SK-N-SH (cell line): ENCODE measurements around the gene AGO1. TPM values are rescaled to one million over a fixed set of nuclear protein-coding genes. Genes with fewer than 3 reads are reported as not detected.

Experiments used
- CTCF ChIA-PET: fragments of 300-600, 350-600 bp; formaldehyde crosslinking; extraction: SDS; loops from one replicate; lab custom pipeline; 2021; lab: Yijun Ruan, JAX
- POLR2A ChIA-PET: fragments of 350-600 bp; sonication (Branson Sonifier 250); formaldehyde crosslinking; extraction: SDS; loops from one replicate; lab custom pipeline; 2020; ENCODE audit warnings: antibody characterized with exemption, inconsistent platforms; lab: Yijun Ruan, JAX
- DNase-seq: peaks from one replicate; pipeline ENCODE4 v3.0.0; 2012
- H2AFZ ChIP-seq: fragments of 200-600 bp; sonication (generic); 2 replicates; pipeline ENCODE4 v1.8.1; 2016; ENCODE audit warnings: antibody characterized with exemption, mild to moderate bottlenecking, low read depth
- H3F3A ChIP-seq: fragments of 200-600 bp; sonication (generic); replicated peaks from 2 replicates; pipeline ENCODE3; 2016; ENCODE audit warnings: antibody characterized with exemption, mild to moderate bottlenecking; ENCODE audit not compliant: insufficient read depth
- H3K27ac ChIP-seq, 2 experiments: fragments of 200-500 bp in 1 of 2; fragments of 200-600 bp in 1 of 2; sonication (Bioruptor generic) in 1 of 2; sonication (generic), shearing (Covaris generic) in 1 of 2; 2 replicates each; pipeline versions ENCODE4 v1.5.1 to v1.6.1; 2014 to 2016; ENCODE audit warnings: low read depth in 2 of 2, inconsistent platforms in 1 of 2, low read length in 1 of 2, mild to moderate bottlenecking in 1 of 2, mixed read lengths in 1 of 2
- H3K27me3 ChIP-seq: fragments of 200-600 bp; sonication (generic), shearing (Covaris generic); 2 replicates; pipeline ENCODE4 v1.6.1; 2016; ENCODE audit warnings: mixed run types; ENCODE audit not compliant: insufficient read depth
- H3K36me3 ChIP-seq, 2 experiments: fragments of 200-500 bp in 1 of 2; fragments of 200-600 bp in 1 of 2; sonication (Bioruptor generic) in 1 of 2; sonication (generic) in 1 of 2; replicated peaks in 1 of 2; 2 replicates each; pipeline versions ENCODE3 to v1.5.1; 2014 to 2016; ENCODE audit warnings: low read length in 1 of 2, mild to moderate bottlenecking in 1 of 2; ENCODE audit not compliant: insufficient read depth in 2 of 2, control insufficient read depth in 1 of 2
- H3K4me1 ChIP-seq, 2 experiments: fragments of 200-500 bp in 1 of 2; fragments of 200-600 bp in 1 of 2; sonication (Bioruptor generic) in 1 of 2; sonication (generic), shearing (Covaris generic) in 1 of 2; 2 replicates each; pipeline versions ENCODE4 v1.5.1 to v1.6.1; 2014 to 2016; ENCODE audit warnings: low read depth in 1 of 2, low read length in 1 of 2, mixed run types in 1 of 2; ENCODE audit not compliant: insufficient read depth in 2 of 2, control insufficient read depth in 1 of 2
- H3K4me2 ChIP-seq: fragments of 200-600 bp; sonication (generic), shearing (Covaris generic); 2 replicates; pipeline ENCODE4 v1.6.1; 2017; ENCODE audit warnings: mixed run types
- H3K4me3 ChIP-seq, 2 experiments: fragments of 200-500 bp in 1 of 2; fragments of 200-600 bp in 1 of 2; sonication (Bioruptor generic) in 1 of 2; sonication (generic), shearing (Covaris generic) in 1 of 2; 2 replicates each; pipeline versions ENCODE4 v1.5.1 to v1.8.1; 2014 to 2016; ENCODE audit warnings: low read depth in 2 of 2, inconsistent platforms in 1 of 2, low read length in 1 of 2, mild to moderate bottlenecking in 1 of 2, mixed read lengths in 1 of 2, moderate library complexity in 1 of 2
- H3K79me2 ChIP-seq: fragments of 200-600 bp; sonication (generic); 2 replicates; pipeline ENCODE4 v1.8.1; 2017; ENCODE audit warnings: mild to moderate bottlenecking; ENCODE audit not compliant: insufficient read depth
- H3K9ac ChIP-seq: fragments of 200-600 bp; sonication (generic); 2 replicates; pipeline ENCODE4 v1.6.1; 2017; ENCODE audit warnings: mixed run types
- H3K9me2 ChIP-seq: fragments of 200-600 bp; sonication (generic); 2 replicates; pipeline ENCODE4 v1.6.1; 2017; ENCODE audit warnings: mixed run types
- H3K9me3 ChIP-seq: fragments of 200-600 bp; sonication (generic); 2 replicates; pipeline ENCODE4 v1.6.1; 2017; ENCODE audit warnings: mixed run types, mild to moderate bottlenecking, moderate library complexity
- H4K20me1 ChIP-seq: fragments of 200-600 bp; sonication (generic); 2 replicates; pipeline ENCODE4 v1.6.1; 2017; ENCODE audit warnings: mild to moderate bottlenecking, mixed run types; ENCODE audit not compliant: insufficient read depth
- CHD2 ChIP-seq: fragments of 150-350 bp; IDR thresholded peaks from 2 replicates; pipeline ENCODE4 v1.6.1; 2018; ENCODE audit warnings: low read length; ENCODE audit not compliant: partially characterized antibody
- FOSL2 ChIP-seq: IDR thresholded peaks from 2 replicates; pipeline ENCODE4 v1.4.0; 2012; ENCODE audit warnings: low read depth, mild to moderate bottlenecking, moderate library complexity, borderline replicate concordance
- FOXM1 ChIP-seq: IDR thresholded peaks from 2 replicates; pipeline ENCODE4 v1.4.0; 2012; ENCODE audit warnings: low read depth, mild to moderate bottlenecking
- GABPA ChIP-seq: IDR thresholded peaks from 2 replicates; pipeline ENCODE4 v1.4.0; 2012; ENCODE audit warnings: low read depth, mild to moderate bottlenecking
- JUND ChIP-seq: IDR thresholded peaks from 2 replicates; pipeline ENCODE4 v1.4.0; 2012
- MAX ChIP-seq: IDR thresholded peaks from 2 replicates; pipeline ENCODE4 v1.4.0; 2012; ENCODE audit warnings: low read depth
- MEF2A ChIP-seq: IDR thresholded peaks from 2 replicates; pipeline ENCODE4 v1.4.0; 2012; ENCODE audit warnings: low read depth, borderline replicate concordance
- NRF1 ChIP-seq: IDR thresholded peaks from 2 replicates; pipeline ENCODE4 v1.6.1; 2012; ENCODE audit warnings: low read depth, mild to moderate bottlenecking, low read length
- PBX3 ChIP-seq: IDR thresholded peaks from 2 replicates; pipeline ENCODE4; 2012
- RAD21 ChIP-seq: IDR thresholded peaks from 2 replicates; pipeline ENCODE4 v1.6.1; 2012; ENCODE audit warnings: mild to moderate bottlenecking, low read length
- RFX5 ChIP-seq: IDR thresholded peaks from 2 replicates; pipeline ENCODE4 v1.6.1; 2012; ENCODE audit warnings: mild to moderate bottlenecking, improper control_type of control experiment, low read length
- SMC3 ChIP-seq: IDR thresholded peaks from 2 replicates; pipeline ENCODE4 v1.6.1; 2012; ENCODE audit warnings: low read depth, low read length, improper control_type of control experiment
- TAF1 ChIP-seq: IDR thresholded peaks from 2 replicates; pipeline ENCODE4 v1.6.1; 2012; ENCODE audit warnings: low read depth, mild to moderate bottlenecking, low read length, moderate library complexity, borderline replicate concordance
- TCF12 ChIP-seq: IDR thresholded peaks from 2 replicates; pipeline ENCODE4 v1.4.0; 2012
- TEAD4 ChIP-seq: IDR thresholded peaks from 2 replicates; pipeline ENCODE4 v1.4.0; 2012; ENCODE audit warnings: mild to moderate bottlenecking, borderline replicate concordance; ENCODE audit not compliant: insufficient read depth
- YY1 ChIP-seq: IDR thresholded peaks from 2 replicates; pipeline ENCODE4 v1.4.0; 2012; ENCODE audit warnings: low read depth, mild to moderate bottlenecking
- polyA plus RNA-seq, 3 experiments: library from polyadenylated mRNA; depleted of rRNA; stranded (reverse); fragments of >200 nt; gene quantifications; 2 replicates each; pipeline ENCODE4 v1.2.3, GENCODE V29; 2012
- TF ChIP-seq, protein P1 (sequence below): fragments of 150-350 bp; IDR thresholded peaks from 2 replicates; pipeline ENCODE4 v1.6.1; 2016; ENCODE audit warnings: mild to moderate bottlenecking, low read depth, low read length
- TF ChIP-seq, protein P2 (sequence below): IDR thresholded peaks from 2 replicates; pipeline ENCODE4 v1.6.1; 2012; ENCODE audit warnings: mild to moderate bottlenecking, low read depth, low read length, moderate library complexity

Gene AGO1
- polyA plus RNA-seq, 1 of the 3 experiments (the other 2 are of a cell fraction) = 7.8 TPM

DNA sequence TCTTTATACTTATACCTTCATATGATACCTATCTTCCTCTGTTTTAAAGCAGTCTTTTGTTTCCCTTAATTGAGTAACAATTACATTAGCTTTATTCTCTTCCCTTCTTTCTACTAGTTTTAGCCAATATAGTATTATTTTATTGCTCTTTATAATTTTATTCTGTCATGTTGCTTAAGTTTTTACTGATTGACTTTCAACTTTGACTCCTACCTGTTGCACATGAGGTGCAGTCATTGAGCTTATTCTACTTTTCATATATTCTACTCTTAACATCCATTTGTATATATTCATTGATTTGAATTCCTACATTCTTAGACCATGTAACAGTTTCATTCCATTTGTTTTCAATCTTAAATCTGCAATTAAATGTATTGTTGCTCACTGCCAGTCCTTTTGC lies 97.1 kb downstream of the AGO1 start:
- Histone ChIP-seq H4K20me1 (no peaks in the 10 kb centered on the region), H3K27ac (no peak overlapping the region), H3K36me3 (peaks cover 40 to 63% of the 10 kb centered on the region in 2 experiments), H3K9me2 (no peaks in the 10 kb centered on the region), H3K9me3 (no peaks in the 10 kb centered on the region), H3K4me3 (no peak overlapping the region), H3F3A (peaks cover 7% of the 10 kb centered on the region), H3K79me2 (peaks cover 16% of the 10 kb centered on the region; the same call in 1 of the 2 replicates), H2AFZ (no peak overlapping the region), H3K9ac (no peak overlapping the region), H3K4me1 (peaks cover 0 to 4% of the 10 kb centered on the region in 2 experiments; a peak in 1 of 4 replicates), H3K27me3 (no peaks in the 10 kb centered on the region), H3K4me2 (no peak overlapping the region)
- TF ChIP-seq, protein P1, sequence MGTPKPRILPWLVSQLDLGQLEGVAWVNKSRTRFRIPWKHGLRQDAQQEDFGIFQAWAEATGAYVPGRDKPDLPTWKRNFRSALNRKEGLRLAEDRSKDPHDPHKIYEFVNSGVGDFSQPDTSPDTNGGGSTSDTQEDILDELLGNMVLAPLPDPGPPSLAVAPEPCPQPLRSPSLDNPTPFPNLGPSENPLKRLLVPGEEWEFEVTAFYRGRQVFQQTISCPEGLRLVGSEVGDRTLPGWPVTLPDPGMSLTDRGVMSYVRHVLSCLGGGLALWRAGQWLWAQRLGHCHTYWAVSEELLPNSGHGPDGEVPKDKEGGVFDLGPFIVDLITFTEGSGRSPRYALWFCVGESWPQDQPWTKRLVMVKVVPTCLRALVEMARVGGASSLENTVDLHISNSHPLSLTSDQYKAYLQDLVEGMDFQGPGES = no peak
- TF ChIP-seq RAD21 = no peak
- no peak for TF ChIP-seq CHD2
- no peak for TF ChIP-seq FOXM1
- no peak for TF ChIP-seq MAX
- no peak for TF ChIP-seq FOSL2
- no peak for TF ChIP-seq YY1
- no peak for TF ChIP-seq MEF2A
- TF ChIP-seq TCF12 = no peak
- TF ChIP-seq, protein P2, sequence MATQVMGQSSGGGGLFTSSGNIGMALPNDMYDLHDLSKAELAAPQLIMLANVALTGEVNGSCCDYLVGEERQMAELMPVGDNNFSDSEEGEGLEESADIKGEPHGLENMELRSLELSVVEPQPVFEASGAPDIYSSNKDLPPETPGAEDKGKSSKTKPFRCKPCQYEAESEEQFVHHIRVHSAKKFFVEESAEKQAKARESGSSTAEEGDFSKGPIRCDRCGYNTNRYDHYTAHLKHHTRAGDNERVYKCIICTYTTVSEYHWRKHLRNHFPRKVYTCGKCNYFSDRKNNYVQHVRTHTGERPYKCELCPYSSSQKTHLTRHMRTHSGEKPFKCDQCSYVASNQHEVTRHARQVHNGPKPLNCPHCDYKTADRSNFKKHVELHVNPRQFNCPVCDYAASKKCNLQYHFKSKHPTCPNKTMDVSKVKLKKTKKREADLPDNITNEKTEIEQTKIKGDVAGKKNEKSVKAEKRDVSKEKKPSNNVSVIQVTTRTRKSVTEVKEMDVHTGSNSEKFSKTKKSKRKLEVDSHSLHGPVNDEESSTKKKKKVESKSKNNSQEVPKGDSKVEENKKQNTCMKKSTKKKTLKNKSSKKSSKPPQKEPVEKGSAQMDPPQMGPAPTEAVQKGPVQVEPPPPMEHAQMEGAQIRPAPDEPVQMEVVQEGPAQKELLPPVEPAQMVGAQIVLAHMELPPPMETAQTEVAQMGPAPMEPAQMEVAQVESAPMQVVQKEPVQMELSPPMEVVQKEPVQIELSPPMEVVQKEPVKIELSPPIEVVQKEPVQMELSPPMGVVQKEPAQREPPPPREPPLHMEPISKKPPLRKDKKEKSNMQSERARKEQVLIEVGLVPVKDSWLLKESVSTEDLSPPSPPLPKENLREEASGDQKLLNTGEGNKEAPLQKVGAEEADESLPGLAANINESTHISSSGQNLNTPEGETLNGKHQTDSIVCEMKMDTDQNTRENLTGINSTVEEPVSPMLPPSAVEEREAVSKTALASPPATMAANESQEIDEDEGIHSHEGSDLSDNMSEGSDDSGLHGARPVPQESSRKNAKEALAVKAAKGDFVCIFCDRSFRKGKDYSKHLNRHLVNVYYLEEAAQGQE = no peak
- no peak for TF ChIP-seq PBX3
- no peak for TF ChIP-seq NRF1
- no peak for TF ChIP-seq JUND
- TF ChIP-seq RFX5 = no peak
- no peak for TF ChIP-seq SMC3
- TF ChIP-seq TEAD4 = no peak
- TF ChIP-seq TAF1 = no peak
- no peak for TF ChIP-seq GABPA
- CTCF ChIA-PET = interaction anchor here (1.3 kb wide), 1 partner anchor 155 kb away, joined by 3 read pairs; no protein-coding TSS in a partner anchor
- POLR2A ChIA-PET = no interaction called here
- DNase-seq = no peak

Other genes with a start within 250 kb of the AGO1 start
- 78.3 and 83.5 TPM in 2 replicates for gene PSMB2, start 241.7 kb upstream of the AGO1 start, polyA plus RNA-seq (2012; rRNA removed)
- gene C1orf216, start 164.3 kb upstream of the AGO1 start, polyA plus RNA-seq (2012; rRNA removed) = 20.0 and 28.3 TPM in 2 replicates
- 4.9 TPM in 2 replicates for gene CLSPN, start 113.2 kb upstream of the AGO1 start, polyA plus RNA-seq (2012; rRNA removed)
- 4.8 and 6.6 TPM in 2 replicates for gene AGO4, start 75.2 kb upstream of the AGO1 start, polyA plus RNA-seq (2012; rRNA removed)
- gene AGO3, start 47.9 kb downstream of the AGO1 start, polyA plus RNA-seq (2012; rRNA removed) = 6.7 and 7.7 TPM in 2 replicates
- 1.0 and 1.2 TPM in 2 replicates for gene TEKT2, start 200.9 kb downstream of the AGO1 start, polyA plus RNA-seq (2012; rRNA removed)
- 54.2 and 62.3 TPM in 2 replicates for gene ADPRS, start 205.7 kb downstream of the AGO1 start, polyA plus RNA-seq (2012; rRNA removed)
- gene COL8A2, start 242.0 kb downstream of the AGO1 start, polyA plus RNA-seq (2012; rRNA removed) = 2.6 and 3.1 TPM in 2 replicates